Bone marrow (tissue), 2 donors: Measurements from ENCODE around the gene PSMC1.
"Not testable (repeated sequence)": the region's sequence is repeated elsewhere in the genome, so short reads cannot be mapped to it uniquely, and the experiment has no call there.

ENCODE experiments used
- DNase-seq, 2 donors: peaks; one replicate each; lab custom pipeline; 2025; lab: John Stamatoyannopoulos, UW

Gene PSMC1

DNA sequence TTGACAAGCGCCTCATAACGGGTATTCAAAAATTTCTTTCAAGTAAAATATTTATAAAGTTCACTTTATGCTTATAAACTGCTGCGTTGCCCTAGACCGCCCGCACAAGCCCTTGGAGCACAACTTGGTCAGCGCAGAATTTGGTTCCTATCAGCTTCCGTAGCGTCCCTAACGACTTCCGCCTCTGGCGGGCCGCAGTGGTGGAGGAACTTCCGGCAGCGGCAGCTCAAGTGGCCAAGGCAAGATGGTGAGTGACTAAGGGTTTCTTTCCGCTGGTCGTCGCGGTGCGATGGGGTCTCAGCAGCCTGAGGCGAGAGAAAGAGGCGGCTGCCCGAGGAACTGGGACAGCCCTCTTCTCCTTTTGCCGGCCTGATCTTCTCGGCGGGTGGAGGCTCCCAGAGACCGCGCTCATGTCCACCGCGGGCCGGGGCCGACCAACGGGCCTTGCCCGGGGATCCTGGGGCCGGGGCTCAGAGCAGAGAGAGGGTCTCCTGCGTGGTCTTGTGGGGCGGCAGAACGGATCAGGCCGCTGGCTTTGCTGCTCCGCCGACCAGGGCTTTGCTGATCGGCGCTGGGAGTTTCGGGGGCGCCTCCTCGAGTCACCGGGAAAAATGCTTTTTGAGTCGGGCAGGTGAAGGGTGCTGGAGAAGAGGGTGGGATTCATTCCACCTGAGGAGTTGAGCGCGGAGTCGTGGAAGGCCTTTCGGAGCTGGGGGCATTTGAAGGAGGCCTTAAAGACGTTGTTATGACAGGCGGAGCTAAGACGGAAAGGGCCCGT lies at the start of gene PSMC1:
PSMC1 (plus strand) TSS at position 200 of the 778 bp plus-strand sequence; CDS start at position 245, 45 bp downstream.
- DNase-seq, result peak; percentile 69 to 84

DNA sequence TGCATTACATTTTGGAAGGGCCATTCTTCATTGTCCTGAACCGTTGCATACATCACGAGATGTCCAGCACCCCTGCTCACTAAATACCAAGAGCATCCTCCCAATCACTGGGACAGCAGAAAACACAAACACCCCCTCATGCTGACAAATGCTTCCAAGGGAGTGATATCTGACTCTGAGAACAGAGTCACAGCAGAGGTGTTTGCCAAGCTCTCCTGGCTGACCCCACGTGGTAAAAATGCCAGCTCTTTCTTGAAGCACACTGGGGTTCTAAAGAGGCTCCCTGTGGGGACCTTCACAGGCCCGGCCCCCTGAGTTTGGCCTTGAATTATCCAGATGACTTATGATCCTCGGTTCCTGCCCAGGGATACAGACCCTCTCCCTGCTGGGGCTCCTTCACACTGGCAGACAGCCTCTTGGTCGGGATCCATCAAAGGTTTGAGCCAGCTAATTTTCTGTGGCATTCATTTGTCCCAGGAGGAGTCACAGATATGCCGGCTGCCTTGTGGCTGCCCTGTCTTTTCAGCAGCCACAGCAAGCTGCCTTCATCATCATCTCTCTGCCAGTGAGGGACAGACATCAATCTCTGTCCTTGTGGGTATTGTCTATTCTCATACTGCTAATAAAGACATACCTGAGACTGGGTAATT lies 43.1 kb upstream of the PSMC1 start:
- DNase-seq, result no peak

DNA sequence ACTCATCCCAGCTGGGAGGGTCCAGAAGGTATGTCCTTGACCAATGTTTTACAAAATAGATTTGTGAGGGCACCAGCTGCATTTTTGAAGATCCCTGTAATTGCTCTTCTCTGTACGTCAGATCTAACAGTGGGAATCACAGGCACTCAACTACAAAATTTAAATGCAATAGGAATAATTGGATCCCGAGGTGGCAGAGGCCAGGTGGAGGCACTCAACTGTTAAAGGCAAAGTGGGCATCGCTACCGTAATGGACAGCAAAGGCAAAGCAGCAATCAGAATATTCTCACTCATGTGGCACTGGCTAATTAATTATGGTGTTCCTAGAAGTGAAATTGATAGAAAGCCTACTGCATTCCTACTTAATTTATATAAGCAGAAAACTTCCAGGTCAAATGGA lies 27.9 kb upstream of the PSMC1 start:
- no peak for DNase-seq

GRCh38 chr14:90229942-90230341 lies 26.4 kb upstream of the PSMC1 start:
- not testable (repeated sequence) for DNase-seq

GRCh38 chr14:90235179-90235976 lies 21.0 kb upstream of the PSMC1 start:
- DNase-seq, result peak; percentile 34 to 55

- DNase-seq, result no peak
These were observed 17.2 kb upstream of the PSMC1 start for GRCh38 chr14:90239139-90239538.

DNA sequence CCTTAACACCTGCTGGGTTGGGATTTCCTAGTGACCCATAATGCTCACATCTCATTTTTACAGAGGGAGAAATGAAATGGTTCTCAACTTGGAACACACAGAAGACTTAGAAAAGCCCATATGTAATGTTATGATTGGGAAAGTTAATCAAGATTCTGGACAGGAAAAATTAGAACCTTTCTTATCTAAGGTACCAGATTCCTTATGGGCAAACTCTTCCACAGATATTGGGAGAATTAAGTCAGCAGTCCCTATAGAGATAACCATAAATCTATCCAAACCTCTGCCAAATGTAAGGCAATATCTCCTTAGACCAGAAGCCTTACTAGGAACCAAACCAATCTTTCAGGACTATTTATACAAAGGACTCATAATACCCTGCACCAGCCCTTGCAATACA lies 13.9 kb upstream of the PSMC1 start:
- no peak for DNase-seq

DNA sequence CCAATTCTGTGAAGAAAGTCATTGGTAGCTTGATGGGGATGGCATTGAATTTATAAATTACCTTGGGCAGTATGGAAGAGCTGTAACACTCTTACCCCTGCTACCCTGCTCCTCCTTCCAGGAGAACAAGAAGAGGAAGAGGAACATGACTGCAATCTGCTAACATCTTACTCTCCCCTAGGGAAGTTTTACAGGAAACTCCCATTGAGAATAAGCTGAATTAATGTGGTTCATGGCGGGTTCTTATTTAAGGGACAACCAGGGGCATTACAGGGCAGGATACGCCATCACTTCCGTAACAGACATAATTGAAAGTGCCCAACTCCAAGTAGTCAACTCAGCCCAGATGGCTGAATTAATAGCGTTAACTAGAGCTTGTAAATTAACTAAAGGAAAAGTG lies 9.4 kb upstream of the PSMC1 start:
- DNase-seq, result no peak

- not testable (repeated sequence) for DNase-seq
These were observed 8.9 kb upstream of the PSMC1 start for GRCh38 chr14:90247441-90247840.

DNA sequence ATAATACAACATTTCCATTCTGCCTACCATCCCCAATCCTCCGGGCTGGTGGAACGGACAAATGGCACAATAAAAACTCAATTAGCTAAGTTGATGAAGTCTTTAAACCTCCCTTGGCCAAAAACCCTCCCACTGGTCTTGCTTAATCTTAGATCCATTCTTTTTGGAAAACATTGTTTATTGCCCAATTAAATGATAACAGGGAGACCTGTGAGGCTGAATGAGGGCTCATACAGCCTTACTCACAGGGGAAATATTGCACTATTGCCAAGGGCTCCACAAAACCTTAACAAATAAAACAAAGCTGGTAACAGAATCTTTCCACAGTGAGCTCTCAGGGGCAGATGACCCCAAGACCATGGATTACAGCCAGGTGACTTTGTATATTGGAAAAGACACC lies 7.8 kb upstream of the PSMC1 start:
- no peak for DNase-seq

DNA sequence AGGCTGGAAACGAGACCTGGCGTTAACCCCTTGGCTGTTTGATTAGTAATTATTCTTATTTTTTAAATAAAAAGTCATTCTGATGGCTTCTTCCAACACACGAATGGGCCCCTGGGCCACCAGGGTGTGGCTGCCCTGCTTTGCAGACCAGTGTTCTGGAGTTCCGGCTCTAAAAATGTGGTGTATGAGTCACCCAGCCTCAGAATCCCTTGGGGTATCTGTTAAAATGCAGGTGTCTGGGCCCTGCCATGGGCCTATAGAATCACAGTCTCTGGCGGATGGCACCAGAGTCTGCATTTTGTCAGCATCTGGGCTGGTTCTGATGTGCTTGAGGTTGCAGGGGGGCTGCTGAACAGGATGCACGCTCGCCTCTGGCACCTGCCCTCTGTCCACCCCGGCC lies 2.5 kb upstream of the PSMC1 start:
- DNase-seq, result no peak

GRCh38 chr14:90255871-90256270 lies 482 bp upstream of the PSMC1 start:
- no peak for DNase-seq

DNA sequence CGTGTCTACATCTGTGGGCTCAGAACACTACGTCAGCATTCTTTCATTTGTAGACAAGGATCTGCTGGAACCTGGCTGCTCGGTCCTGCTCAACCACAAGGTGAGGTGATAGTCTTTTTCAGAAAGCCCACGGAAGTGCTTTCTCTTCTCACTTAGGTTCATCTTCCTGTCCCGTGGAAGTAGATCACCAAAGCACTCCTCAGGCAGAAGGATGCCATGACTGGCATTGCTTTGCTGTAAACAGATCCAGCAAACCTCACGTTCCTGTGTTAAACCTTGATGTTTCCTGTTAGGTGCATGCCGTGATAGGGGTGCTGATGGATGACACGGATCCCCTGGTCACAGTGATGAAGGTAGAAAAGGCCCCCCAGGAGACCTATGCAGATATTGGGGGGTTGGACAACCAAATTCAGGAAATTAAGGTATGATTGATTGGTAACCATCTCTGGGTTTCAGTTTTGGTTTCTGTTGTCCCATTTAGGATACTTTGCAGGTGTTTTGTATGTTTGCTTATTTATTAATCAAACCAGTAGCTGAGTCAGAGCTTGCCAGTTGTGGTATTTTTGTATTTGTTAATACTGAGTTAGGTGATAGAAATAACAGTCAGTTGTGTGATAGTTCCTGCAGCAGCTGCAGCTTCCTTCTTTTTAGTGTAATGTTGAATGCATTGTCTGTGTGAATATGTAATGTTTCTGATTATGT lies 7.5 kb downstream of the PSMC1 start:
- DNase-seq, result no peak

- DNase-seq, result no peak
These were observed 10.2 kb downstream of the PSMC1 start for GRCh38 chr14:90266441-90267154.

DNA sequence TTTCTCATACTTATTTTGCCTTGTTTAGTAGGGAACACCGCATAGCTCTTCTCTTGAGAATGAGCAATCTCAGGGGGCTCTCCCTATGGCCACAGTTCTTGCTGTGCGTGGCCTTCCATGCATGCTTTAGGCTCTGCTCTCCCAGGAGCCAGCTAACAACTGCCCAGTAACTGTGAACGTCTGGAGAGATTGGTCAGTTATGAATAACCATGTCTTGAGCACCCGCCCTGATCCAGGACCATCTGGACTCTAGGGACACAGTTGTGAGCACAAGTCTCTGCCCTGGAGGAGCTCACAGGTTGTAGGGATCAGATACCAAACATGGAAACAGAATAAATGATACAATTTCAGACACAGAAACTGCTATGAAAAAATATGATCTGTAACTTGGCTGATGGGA lies 12.1 kb downstream of the PSMC1 start:
- DNase-seq, result no peak

DNA sequence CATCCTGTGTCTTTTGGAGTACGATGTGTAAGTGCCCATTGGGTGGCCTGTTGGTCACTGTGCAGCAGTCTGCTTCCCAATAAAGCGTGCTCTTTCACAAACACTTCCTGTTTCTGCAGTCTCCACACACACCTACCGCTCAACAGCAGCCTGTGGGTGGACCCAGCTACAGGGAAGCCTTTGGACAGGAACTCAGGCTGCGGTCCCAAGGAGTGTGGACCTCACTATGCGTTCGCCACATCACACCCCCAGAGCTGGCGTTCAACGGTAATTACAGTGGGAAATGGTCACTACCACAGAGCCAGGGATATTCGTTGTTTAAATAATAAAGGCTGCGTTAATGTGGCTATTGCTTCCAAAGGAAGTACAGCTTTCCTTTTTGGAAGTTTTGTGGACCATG lies 16.2 kb downstream of the PSMC1 start:
- DNase-seq, result no peak

DNA sequence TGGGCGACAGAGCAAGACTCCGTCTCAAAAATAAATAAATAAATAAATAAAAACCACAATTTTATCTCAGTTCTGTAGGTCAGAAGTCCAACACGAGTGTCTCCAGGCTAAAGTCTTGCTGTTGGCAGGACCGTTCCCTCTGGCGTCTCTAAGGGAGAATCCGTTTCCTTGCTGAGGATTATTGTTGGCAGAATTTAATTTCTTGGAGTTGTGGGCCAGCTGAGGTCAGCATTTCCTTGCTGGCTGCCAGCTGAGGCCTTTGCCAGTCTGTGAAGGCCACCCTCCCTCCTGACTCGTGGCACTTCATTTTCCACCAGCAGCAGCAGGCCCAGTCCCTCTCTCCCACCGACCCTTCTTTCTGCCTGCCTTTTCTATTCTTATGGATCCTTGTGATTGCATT lies 17.2 kb downstream of the PSMC1 start:
- DNase-seq, result no peak

GRCh38 chr14:90274019-90274418 lies 17.7 kb downstream of the PSMC1 start:
- no peak for DNase-seq

DNA sequence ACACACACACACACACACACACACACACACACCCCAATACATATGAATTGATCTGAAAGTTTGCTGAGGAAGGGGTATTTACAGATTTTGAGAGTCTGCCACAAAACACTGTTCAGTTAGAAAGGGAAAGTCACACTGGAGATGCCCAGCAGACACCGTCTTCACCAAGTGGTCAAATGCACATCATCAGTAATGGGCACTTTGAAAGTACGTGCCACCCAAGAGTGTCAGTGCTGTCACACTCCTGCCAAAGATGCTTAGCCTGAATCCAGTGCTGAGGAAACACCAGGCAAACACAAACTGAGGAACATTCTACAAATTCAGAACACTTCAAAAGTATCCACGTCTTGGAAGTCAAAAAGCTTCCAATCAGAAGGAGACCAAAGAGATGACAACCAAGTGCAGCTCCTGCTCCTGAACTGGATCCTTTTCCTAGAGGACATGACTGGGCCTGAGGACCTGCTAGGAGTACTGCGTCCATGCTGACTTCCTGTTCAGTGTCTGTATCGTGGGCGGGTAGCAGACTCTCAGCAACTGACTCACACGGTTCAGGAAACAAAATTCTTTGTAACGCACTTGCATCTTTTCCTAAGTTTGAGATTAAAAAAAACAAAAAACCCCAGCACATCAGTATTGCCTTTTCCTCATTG lies 18.6 kb downstream of the PSMC1 start:
- DNase-seq, result peak in 1 of 2 donors; percentile 40

DNA sequence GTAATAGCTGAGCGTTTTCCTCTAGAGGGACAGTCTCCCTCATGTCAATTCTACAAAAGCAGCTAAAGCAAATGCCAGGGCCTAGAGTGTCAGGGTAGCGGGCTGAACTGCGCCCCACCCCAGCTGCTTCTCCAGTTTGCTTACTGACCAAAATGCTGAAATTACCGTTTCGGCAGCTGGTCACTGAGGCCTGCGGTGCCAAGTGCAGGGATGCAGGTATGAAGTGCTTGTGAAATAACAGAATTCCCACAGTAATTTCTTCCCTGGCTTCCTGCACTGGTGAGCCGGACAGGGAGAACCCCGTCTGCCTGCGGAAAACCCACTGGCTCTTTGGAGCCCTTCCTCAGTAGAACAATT lies 19.1 kb downstream of the PSMC1 start:
- DNase-seq, result no peak

DNA sequence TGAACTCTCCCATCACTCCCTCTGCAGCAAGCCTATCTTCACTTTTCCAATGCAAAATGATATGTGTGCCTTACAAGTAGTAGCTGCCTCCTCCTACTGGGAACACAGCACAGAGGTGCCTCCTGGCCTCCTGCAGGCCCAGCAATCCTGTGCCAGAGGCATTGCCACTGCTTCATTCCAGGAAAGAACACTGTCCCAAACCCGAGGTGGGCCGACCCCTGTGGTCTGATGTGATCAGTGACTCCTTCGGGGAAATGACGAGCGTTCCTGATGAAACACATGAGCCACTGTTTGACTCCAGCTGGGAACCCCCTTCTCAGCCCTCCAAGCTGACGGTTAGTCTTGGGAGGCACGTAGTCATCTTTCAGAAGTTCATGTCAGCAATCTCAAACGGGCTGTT lies 19.5 kb downstream of the PSMC1 start:
- no peak for DNase-seq
